Ascending aorta (tissue), 2 donors: ENCODE measurements around the gene ZGRF1. TPM values are rescaled to one million over a fixed set of nuclear protein-coding genes. Genes with fewer than 3 reads are reported as not detected.

Experiments
- DNase-seq, 2 donors: peaks; one replicate each; pipeline ENCODE4 v3.0.0-alpha.2; 2019; ENCODE audit warnings: low spot score in 2 of 2
- H3K27ac ChIP-seq, 2 donors: fragments of 200-600 bp; sonication (generic); one replicate each; pipeline ENCODE4 v1.5.1; 2016 to 2017; ENCODE audit warnings: mild to moderate bottlenecking in 1 of 2
- H3K27me3 ChIP-seq: fragments of 200-600 bp; sonication (generic); one replicate; pipeline ENCODE4 v1.5.1; 2017
- H3K36me3 ChIP-seq, 2 donors: fragments of 200-600 bp; sonication (generic); one replicate each; pipeline ENCODE4 v1.5.1; 2016
- H3K4me1 ChIP-seq, 2 donors: fragments of 200-600 bp; sonication (generic); one replicate each; pipeline ENCODE4 v1.5.1; 2016 to 2017; ENCODE audit warnings: mild to moderate bottlenecking in 1 of 2
- H3K4me3 ChIP-seq, 2 donors: fragments of 200-600 bp; sonication (generic); one replicate each; pipeline ENCODE4 v1.5.1; 2016 to 2017; ENCODE audit warnings: mild to moderate bottlenecking in 1 of 2
- H3K9me3 ChIP-seq, 2 donors: fragments of 200-600 bp; sonication (generic); one replicate each; pipeline ENCODE4 v1.5.1; 2016
- intact Hi-C: fragments of 100-400 bp; cut with DNase I; formaldehyde crosslinking; loops from one replicate; pipeline ENCODE4 v1.15.1; 2023
- total RNA-seq: library from RNA; depleted of rRNA; stranded (reverse); fragments of >200 nt; gene quantifications from one replicate; pipeline ENCODE4 v1.1.0, GENCODE V29; 2016
- TF ChIP-seq, protein P1 (sequence below), 3 experiments: fragments of 200-600 bp in 2 of 3; fragments of 450-650 bp in 1 of 3; sonication (generic) in 2 of 3; IDR thresholded peaks; one replicate each; pipeline ENCODE4 v1.5.1; 2016 to 2019; ENCODE audit warnings: antibody characterized with exemption in 3 of 3, mild to moderate bottlenecking in 1 of 3, moderate library complexity in 1 of 3

The ZGRF1 gene
- total RNA-seq, 1 donor from 2014 or later, result 0.11 TPM

DNA sequence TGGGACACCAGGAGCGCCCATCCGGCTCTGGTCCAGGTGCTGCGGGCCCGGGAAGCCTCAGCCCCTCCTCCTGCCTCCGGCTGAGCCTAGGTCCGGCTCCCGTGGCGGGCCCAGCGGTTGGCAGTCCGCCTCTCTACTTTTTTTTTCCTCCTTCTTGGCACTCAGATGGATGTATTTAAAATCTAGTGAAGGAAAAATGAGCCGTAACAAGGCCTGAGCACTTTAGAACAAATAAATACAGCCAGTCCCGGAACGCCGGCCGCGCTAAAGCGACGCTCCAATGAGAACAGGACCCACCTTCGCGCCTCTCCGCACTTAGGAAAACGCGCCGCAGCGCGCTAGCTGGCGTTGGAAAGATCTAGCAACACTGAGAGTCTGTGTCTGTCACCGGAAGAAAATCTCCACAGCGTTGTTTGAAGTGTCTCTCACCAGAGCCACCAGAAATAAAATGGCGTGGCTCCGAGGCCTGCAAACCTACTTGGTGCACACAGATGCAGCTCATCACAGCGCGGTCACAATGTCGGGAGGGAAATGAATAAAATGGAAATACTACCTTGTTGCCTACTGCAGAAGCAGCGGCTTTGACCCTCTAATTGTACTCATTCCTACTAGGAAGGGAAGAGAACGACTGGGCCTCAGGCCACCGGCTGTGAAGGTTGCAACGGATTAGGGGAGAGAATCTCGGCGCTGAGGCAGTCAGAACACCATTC is 125.5 kb downstream of the ZGRF1 start:
- TF ChIP-seq, protein P1, sequence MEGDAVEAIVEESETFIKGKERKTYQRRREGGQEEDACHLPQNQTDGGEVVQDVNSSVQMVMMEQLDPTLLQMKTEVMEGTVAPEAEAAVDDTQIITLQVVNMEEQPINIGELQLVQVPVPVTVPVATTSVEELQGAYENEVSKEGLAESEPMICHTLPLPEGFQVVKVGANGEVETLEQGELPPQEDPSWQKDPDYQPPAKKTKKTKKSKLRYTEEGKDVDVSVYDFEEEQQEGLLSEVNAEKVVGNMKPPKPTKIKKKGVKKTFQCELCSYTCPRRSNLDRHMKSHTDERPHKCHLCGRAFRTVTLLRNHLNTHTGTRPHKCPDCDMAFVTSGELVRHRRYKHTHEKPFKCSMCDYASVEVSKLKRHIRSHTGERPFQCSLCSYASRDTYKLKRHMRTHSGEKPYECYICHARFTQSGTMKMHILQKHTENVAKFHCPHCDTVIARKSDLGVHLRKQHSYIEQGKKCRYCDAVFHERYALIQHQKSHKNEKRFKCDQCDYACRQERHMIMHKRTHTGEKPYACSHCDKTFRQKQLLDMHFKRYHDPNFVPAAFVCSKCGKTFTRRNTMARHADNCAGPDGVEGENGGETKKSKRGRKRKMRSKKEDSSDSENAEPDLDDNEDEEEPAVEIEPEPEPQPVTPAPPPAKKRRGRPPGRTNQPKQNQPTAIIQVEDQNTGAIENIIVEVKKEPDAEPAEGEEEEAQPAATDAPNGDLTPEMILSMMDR (IDR thresholded peaks at IDR 0.05), result no peak
- H3K4me3 ChIP-seq, result peak overlapping the region; percentile 44 to 52

GRCh38 chr4:112510291-112511092 is 126.2 kb downstream of the ZGRF1 start:
- H3K4me3 ChIP-seq, result peak overlapping the region; percentile 44 to 52
- peaks cover 25% of the 10 kb centered on the region for H3K27me3 ChIP-seq
- TF ChIP-seq, protein P1 (IDR thresholded peaks at IDR 0.05), result no peak
- peaks cover 7 to 25% of the 10 kb centered on the region in 2 donors for H3K4me1 ChIP-seq
- H3K9me3 ChIP-seq, result no peaks in the 10 kb centered on the region
- intact Hi-C loops, result no loop called here
- no peaks in the 10 kb centered on the region for H3K36me3 ChIP-seq
- no peak for DNase-seq
- H3K27ac ChIP-seq, result no peak overlapping the region

More for the DNA sequence above, 125.5 kb downstream of the ZGRF1 start:
- DNase-seq, result no peak
- H3K27me3 ChIP-seq, result peaks cover 25% of the 10 kb centered on the region
- intact Hi-C loops, result no loop called here
- H3K27ac ChIP-seq, result no peak overlapping the region
- H3K4me1 ChIP-seq, result peaks cover 7 to 32% of the 10 kb centered on the region in 2 donors
- no peaks in the 10 kb centered on the region for H3K9me3 ChIP-seq
- no peaks in the 10 kb centered on the region for H3K36me3 ChIP-seq

DNA sequence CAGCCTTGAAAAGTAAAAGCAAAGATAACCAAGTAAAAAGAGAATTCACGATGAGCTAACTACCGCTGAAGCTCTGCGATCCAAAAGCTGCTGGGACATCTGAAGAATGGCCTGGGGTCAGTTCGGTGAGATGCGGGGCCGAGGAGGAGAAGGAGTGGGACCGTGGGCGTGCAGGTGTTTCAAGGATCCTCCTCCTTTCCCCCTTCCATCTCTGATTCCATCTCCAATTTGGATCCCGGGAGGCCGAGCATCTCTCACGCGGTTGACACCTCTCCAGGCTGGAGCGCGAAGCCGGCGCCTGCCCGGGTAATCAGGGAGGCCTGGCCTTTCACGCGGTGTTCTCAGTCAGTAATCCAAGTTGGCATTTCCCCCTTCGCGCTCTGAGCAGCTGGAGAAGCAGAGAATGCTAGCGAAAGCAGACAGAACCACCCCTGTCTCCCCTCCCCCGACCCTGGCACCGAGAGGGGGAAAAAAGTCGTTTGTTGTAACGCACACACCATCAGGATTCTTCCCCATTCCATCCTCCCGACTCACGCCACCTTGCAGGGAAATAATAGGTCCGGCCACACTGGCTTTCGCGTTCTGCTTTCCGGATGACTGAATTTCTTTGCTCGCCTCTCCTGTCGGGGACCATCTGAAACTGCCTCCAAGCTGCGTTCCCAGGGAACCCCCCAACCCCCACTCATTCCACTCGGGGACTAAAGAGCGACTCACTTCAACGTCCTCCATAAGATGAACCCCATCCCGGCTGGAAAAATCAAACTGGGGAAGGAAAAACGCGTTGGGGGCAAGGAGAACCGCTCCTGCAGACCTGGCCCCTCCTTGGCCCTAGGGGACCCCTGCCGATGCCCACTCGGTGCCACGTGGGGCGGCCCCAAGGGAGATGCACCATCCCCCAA is 127.2 kb downstream of the ZGRF1 start:
- TF ChIP-seq, protein P1 (IDR thresholded peaks at IDR 0.05), result no peak
- Histone ChIP-seq H3K36me3 (no peaks in the 10 kb centered on the region), H3K4me3 (peak overlapping the region; percentile 44 to 52), H3K27me3 (peaks cover 20% of the 10 kb centered on the region), H3K9me3 (no peaks in the 10 kb centered on the region), H3K4me1 (peaks cover 7 to 20% of the 10 kb centered on the region in 2 donors), H3K27ac (no peak overlapping the region)
- intact Hi-C loops, result no loop called here
- DNase-seq, result no peak

GRCh38 chr4:112508356-112508755 is 128.4 kb downstream of the ZGRF1 start:
- intact Hi-C loops, result no loop called here
- H3K36me3 ChIP-seq, result no peaks in the 10 kb centered on the region
- H3K27ac ChIP-seq, result no peak overlapping the region
- TF ChIP-seq, protein P1 (IDR thresholded peaks at IDR 0.05), result no peak
- peaks cover 17% of the 10 kb centered on the region for H3K27me3 ChIP-seq
- H3K4me3 ChIP-seq, result no peak overlapping the region
- H3K9me3 ChIP-seq, result no peaks in the 10 kb centered on the region
- no peak for DNase-seq
- peaks cover 7 to 20% of the 10 kb centered on the region in 2 donors for H3K4me1 ChIP-seq

DNA sequence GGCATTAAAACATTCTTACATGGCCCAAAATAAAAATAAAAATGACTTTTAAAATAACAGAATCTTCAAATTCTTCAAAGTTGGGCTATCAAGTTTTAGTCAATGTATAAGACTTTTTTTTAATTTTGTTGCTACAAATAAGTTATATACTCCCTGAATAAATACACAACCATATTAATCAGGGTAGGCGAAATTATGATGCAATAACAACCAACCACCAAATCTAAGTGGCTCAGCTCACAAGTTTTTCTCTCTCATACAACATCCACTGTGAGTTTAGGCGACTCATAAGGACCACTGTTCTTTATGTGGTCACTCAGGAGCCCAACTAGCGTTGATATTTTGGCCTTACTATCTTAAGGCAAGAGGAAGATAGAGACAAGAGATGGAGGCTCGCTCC is 131.9 kb downstream of the ZGRF1 start:
- Histone ChIP-seq H3K4me1 (peaks cover 0 to 8% of the 10 kb centered on the region in 2 donors), H3K27ac (no peak overlapping the region), H3K36me3 (no peaks in the 10 kb centered on the region), H3K4me3 (no peak overlapping the region), H3K27me3 (no peaks in the 10 kb centered on the region), H3K9me3 (no peaks in the 10 kb centered on the region)
- TF ChIP-seq, protein P1 (IDR thresholded peaks at IDR 0.05), result no peak
- intact Hi-C loops, result no loop called here
- DNase-seq, result no peak
